Measurements from ENCODE around the gene SNAPC5. TPM values are rescaled to one million over a fixed set of nuclear protein-coding genes. Genes with fewer than 3 reads are reported as not detected.
"Not testable (repeated sequence)": the region's sequence is repeated elsewhere in the genome, so short reads cannot be mapped to it uniquely, and the experiment has no call there.

The SNAPC5 gene, protein sequence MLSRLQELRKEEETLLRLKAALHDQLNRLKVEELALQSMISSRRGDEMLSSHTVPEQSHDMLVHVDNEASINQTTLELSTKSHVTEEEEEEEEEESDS
- 24.3 TPM for polyA plus RNA-seq (2013, experiment 1 of 2; ENCODE audit: insufficient read length)
- polyA plus RNA-seq (2013, experiment 2 of 2; ENCODE audit: insufficient read length) = 21.3 TPM

DNA sequence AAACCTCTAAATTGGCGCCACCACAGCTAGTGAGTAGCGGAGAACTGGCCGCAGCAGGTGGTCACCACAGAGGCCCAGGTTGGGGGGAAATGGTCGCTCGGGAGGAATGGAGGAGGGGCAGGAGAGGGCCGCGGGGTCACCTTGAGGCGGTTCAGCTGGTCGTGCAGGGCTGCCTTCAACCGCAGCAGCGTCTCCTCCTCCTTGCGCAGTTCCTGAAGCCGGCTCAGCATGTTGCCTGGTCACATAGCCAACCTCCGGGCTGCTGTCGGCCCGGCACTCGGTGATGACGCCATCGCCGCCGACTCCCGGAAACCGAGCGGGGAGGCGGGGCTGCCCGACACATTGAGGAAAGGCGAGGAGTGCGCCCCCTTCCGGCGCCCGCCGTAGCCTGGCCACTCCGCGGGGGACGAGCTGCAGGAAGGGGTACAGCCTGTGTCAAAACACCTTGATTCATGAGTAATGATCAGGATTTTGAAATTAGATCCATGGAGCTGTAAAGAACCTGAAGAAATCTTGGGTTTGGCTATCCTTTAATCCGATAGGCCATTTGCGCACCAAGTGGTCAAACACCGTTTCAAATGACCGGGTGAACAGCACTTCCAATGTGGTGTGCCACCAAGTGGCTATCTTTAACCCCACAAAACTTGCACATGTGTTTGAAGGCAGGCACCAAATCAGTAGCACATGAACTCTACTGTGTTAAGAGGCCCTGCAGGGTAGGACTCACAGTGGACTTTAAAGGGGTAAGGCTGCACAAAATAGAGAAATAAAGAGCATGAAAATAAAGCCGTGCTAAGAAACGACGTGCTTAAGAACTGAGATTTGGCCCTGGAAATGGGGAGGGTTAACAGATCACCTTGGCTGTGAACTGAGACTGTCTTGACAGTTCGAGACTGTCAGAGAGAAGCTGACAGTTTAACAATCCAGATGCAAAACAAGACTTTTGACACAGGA is at the start of gene SNAPC5:
TSS of gene SNAPC5 (minus strand) at position 261 of the 954 bp plus-strand sequence. CDS start at position 230, 31 bp downstream.
- DNase-seq = peak; percentile 93

DNA sequence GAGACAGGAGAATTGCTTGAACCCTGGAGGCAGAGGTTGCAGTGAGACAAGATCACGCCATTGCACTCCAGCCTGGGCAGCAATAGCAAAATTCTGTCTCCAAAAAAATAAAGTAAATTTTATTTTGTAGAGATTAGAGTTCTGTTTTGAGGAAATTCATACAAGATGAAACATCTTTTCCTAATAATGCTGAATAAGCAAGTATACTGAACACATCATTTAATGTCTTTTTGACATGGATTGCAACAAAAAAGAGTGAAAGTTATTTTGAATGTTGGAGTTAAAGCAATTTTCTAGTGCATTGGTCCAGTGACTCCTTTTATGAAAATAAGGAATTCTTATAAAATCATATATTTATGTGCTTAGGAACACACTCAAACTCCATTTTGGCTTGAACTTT is 47.7 kb upstream of the SNAPC5 start:
- no peak for DNase-seq

DNA sequence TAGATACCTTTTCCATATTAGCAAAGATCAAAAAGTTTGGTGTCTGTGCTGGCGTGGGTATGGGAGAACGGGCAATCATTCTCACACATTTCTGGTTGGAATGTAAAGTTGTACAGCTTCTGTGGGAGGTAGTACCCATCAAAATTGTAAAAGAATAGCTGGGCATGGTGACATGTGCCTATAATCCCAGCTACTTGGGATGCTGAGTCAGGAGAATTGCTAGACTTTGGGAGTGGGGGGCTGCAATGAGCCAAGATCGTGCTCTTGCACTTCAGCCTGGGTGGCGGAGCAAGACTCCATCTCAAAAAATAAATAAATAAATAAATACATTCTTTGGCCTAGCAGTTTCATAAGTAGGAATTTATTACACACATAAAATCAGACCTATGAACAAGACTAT is 45.3 kb upstream of the SNAPC5 start:
- no peak for DNase-seq

DNA sequence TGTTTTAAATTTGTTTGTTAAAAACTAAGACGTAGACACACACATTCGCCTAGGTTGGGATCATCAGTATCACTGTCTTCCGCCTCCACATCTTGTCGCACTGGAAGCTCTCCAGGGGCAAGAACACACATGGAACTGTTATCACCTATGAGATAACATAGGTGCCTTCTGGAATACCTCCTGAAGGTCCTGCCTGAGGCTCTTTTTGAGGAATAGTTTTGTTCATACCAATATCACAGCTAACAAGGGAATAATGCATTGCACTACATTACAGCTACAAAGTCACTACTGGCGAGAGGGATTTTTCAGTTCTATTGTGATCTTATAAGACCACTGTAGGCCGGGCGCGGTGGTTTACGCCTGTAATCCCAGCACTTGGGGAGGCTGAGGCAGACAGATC is 37.5 kb upstream of the SNAPC5 start:
- no peak for DNase-seq

DNA sequence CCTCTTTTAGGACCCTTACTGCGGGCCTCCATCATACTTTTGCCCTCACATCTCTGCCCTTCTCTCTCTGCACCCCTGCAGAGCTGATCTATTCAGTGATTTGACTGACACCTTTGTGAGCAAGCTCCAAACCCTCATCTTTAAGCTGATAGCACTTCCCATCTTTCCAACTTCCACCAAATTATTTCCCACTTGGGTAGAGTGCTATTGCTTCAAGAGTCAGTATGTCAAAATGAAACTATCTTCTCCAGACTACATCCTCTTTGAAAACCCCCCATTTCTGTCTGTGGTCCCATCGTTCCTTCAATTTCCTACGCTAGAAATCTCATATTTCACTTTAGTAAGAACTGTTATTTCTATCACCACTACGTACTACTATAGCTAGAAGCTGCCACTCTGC is 27.3 kb upstream of the SNAPC5 start:
- no peak for DNase-seq

DNA sequence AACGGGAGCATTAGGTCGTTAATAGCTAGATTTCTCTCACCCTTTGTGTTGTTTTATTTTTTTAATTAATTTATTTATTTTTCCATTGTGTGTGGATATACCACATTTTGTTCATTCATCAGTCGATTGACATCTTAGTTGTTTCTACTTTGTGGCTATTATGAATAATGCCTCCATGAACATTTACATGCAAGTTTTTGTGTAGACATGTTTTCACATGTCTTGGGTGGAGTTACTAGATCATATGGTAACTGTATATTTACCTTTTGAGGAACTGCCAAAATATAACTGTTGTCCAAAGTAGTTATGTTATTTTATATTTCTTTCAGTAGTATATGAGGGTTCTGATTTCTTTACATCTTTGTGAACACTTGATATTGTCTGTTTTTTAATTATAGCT is 26.4 kb upstream of the SNAPC5 start:
- DNase-seq = no peak

DNA sequence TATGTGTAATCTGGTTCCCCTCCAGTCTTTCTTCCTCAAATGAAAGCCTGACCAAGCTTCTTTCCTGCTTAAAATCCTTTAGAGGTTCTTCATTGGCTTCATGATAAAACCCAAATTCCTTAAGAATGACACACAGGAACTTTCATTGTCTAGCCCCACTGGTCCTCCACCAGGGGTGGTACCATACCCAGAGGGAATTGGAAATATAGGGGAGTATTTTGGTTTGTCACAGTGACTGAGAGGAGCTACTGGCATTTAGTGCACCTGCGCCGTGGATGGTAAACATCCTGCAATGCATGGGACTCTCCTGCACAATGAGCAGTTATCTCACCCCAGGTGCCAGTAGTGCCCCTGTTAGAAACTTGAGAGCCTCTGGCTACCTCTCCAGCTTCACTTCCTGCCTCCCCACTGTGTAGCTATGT is 18.4 kb upstream of the SNAPC5 start:
- DNase-seq = no peak

DNA sequence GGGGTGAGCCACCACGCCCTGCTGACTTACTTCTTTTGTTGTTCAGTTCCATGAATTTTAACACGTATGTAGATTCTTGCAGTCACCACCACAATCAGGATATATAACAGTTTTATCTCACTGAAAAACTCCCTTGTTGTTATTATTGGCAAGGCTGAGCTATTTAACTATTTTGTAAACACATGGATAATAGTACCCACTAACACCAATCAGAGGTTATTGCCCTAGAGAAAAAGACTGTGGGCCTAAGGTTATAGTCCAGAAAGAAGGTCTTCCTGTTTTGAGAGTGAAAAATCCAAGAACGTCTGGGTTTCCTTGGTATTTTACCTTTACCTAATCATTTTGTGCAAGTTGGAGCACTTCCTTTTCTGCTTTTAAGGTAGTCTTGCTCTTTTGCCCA is 17.0 kb upstream of the SNAPC5 start:
- no peak for DNase-seq

DNA sequence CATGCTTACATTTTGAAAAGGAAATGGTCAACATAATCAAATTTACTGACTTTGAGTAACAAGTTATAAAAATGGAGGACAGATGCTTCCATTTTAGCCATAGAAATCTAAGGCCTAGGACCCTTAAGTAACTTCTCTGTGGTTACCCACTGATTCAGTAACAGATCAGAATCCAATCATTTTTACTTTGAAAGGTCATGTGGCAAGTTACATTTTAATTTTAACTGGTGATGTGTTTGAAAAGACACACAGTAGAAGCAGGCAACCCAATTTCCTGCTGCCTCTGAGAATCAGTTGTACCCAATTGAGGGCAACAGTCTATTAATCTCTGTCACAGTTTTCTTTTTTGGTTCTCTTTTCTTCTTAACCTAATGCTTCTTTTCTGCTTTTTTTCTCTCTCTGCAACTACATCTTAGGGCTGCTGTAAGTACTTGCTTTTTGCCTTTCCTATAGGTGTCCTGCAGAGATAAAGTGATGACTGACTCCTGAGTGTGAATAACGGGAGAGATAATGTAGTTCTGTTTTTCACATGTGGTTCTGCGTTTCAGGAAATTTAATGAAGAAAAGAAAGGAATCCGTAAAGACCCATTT is 10.8 kb upstream of the SNAPC5 start:
- no peak for DNase-seq

DNA sequence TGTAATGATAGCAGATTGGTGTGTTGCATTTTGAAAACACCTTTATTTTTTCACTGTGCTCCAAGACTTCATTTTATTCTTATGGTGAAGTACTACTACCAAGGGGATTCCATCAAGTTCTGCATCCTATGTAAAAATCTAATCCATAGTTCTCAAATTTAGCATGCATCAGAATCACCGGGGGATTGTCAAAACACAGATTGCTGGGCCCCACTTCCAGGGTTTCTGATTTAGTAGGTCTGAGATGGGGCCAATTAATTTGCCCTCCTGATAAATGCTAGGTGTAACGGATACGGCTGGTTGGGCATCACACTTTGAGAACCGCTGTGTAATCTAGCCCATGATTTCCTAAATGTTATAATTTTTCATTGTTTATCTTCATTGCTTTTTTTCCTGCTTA is 8.3 kb upstream of the SNAPC5 start:
- DNase-seq = no peak

DNA sequence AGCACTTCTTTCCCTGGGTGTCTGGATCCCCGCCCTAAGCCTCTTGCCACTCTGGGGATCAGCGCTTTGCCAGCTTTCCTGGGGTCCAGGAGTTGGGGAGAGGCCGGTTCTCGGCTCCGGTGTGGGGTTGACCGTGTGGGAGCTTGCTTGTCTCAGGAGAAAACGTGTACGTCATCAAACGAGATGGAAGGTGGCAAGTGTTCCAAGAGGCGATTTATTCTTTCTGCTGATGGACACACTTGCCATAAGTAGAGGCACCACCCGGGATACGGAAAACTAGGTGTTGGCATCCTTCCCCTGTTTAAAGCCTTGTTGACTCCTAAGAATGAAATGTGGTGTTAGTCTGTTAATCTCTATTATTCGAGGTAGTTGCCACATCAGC is 7.9 kb upstream of the SNAPC5 start:
- DNase-seq = no peak

DNA sequence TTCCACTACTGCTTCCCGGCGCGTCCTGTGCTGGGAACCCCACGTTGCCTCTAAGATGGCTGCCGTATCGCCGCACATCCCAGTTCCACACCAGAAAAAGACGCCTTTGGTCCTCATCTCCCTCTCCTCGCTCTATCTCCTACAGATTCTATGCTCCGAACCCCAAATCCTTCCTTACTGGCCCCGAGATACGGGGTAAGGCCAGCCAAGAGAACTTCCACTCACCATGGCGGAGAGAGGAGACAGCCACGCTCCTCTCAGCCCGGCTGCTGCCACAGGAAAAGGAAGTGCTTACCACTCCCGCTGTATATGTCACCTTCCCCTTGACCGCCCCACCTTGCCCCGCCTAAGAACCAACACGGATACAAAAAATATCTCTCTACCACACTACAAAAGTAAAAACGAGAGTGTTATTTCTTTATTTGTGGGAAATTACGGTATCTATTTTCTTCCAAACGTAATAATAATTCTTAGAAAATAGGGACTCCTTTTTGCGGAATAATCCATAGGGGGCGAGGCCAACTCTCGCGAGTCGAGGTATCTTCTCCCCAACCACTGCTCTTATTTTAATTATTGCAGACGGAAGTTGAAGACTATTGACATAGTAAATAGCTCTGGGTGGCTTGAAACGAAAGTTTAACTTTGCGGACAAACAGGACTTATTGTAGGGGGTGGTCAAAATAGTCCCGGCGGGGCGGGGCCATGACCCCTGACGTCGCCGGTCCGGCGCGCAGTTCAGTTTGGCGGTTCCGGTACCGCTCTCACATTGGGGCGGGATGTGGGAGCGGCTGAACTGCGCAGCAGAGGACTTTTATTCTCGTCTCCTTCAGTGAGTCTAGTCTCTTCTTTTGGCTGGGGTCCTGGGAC is 7.2 kb upstream of the SNAPC5 start, which contains the start of the genes RPL4 and ZWILCH:
TSS of gene RPL4 (minus strand) at position 293 of the 867 bp plus-strand sequence. CDS start at position 228, 65 bp downstream.
TSS of gene ZWILCH (plus strand) at position 764 of the 867 bp plus-strand sequence. CDS start at position 777, 13 bp downstream.
- DNase-seq = peak; percentile 88

DNA sequence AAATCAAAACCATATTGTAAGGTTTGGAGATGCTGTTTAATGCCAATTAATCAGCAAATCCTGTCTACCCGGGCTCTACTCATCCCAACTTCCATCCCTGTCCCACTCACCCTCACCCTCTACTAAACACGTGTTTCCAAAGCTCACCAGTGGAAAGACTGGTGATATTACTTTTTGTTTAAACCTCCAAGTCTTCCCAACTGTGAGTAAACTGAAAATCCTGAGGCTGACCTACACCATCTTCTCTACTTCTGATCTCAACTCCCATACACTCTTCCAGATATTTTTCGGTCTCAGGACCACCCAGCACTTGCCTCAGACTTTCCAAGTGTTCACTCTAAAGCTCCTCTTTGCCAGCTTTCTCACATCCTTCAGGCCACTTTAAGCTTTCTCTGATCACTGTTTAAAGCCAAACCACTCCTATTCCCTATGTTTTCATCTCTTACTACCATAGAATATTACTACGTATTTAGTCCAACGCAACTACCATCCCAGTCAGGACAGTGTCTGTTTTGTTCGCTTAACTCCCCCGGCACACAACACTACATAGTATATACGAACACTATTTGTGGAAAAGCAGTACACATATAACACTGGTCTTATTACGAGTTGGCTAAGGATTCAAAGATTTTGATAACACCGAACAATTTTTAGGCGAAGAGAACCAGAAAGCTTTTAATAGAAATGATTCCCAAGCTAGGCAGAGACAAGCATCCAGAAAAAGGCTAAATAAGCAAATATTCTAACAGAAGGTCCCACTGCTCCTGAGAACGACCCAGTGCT is 6.4 kb upstream of the SNAPC5 start:
- no peak for DNase-seq

DNA sequence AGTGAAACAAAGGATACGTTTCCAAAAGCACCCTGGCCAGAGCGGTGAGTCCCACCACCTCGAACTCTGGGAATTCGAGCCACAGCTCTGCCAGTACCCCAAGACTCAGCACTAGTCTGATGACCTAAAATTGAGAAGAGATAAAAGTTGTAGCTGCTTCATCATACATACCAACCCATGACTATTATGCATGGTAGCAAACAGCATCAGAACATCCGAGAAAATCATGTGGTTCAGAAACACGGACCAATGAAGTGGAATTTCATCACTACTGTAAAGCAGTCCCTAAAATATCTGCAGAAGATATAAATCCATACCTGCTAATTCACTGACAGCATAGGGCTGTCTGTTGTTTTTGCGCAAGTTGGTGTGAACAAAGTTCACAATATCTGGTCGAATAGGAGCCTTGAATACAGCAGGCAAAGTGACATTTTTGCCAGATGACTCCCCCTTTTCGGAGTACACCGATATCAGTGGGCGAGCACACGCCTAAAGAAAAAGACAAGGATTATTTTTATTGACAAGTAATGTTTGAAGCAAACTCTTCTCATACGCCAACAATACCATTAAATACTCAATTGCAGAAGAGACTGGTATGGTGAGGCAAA is 5.6 kb upstream of the SNAPC5 start:
- not testable (repeated sequence) for DNase-seq

DNA sequence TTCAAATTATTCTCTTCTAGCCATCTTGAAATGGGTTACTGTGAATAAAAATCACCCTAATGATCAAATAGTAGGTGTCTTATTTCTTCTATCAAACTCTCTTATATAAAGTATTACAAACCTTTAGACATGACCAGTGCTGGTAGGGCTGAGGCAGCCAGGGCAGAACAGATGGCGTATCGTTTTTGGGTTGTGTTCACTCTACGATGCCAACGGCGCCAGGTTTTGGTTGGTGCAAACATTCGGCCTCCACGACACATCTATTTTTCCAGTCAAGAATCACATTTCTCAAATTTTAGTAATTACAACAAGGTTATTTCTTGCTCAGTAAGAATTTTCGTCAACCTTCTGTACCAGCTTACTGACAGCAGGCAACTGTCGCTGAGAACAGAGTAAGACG is 4.9 kb upstream of the SNAPC5 start:
- no peak for DNase-seq

DNA sequence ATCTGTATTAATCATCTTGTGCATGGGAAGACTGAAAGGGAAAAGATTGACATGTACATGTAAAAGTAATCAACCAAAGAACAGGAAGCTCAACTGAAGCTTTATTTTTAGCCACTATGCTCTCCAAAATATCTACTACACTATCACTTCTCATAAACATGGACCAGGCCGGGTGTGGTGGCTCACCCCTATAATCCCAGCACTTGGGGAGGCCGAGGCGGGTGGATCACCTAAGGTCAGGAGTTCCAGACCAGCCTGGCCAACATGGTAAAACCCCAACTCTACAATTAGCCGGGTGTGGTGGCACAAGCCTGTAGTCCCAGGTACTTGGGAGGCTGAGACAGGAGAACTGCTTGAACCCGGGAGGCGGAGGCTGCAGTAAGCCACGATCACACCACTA is 2.8 kb upstream of the SNAPC5 start:
- DNase-seq = not testable (repeated sequence)

DNA sequence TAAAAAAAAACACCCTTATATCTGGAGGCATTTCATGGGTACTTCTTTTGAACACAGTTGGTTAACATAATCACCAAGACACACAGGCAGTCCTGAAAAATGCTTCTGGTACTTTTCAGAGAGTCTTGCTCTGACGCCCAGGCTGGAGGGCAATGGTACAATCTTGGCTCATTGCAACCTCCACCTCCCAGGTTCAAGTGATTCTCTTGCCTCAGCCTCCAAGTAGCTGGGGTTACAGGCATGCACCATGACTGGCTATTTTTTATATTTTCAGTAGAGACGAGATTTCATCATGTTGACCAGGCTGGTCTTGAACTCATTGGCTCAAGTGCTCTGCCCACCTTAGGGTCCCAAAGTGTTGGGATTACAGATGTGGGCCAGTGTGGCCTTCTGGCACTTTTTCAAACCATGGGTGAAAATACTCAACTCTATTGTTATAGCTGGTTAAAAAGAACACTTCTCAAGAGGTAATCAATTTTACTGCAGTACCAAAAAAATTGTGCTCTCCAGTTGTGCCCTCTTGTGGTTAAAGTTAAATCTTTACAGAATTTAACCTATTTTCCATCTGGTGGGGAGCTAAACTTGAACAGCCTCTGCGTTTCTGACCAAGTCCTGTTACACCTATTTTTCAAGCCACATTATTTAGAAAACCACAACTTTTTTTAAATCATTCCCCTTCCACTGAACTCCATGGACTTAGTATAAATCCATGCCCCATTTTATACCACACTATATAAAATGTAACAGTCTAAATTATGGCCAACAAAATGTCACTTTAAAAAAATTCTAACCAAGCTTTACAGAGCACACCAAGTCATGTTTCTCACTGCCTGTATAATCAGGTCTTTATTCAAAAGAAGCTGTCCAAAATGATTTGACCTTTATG is 1.2 kb upstream of the SNAPC5 start:
- peak; percentile 51 for DNase-seq

DNA sequence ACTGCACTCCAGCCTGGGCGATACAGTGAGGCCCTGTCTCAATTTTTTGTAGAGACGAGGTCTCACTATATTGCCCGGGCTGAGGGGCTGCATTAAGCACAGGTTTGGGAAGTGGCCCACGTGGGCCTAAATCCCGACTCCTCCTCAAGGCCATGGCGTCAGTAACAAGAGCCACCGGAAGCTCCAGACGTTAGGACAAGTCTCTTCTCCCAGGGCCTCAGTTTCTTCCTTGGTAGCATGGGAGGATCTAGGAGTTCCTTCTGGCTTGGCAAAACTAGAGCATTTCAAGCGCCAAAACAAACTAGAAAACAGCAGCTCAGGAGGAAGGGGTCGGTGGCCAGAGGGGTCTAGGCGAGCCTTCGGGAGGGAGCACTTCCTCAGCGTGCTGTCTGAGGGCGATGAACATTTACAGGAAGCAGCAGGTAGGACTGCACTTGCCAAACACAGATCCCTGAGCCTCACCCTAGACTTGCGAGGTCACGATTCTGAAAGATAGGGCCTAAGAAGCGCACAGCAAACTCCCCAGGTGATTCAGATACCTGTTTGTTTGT is 536 bp downstream of the SNAPC5 start:
- DNase-seq = no peak

DNA sequence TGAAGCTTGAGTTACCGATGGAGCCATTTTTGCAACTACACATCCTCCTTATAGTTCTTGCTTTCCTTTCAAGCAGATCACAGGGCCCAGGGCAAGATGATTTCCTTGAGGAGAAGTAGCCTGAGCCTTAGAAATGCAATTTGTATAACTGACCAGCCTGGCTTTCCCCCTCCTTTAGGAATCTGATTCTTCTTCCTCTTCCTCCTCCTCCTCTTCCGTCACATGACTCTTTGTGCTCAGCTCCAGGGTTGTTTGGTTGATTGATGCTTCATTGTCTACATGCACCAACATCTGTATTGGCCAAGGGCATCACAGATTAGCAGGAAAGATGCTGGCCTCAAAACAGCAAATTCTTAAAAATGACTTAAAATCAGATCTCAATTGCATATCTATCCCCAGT is 3.3 kb downstream of the SNAPC5 start:
- DNase-seq = no peak

DNA sequence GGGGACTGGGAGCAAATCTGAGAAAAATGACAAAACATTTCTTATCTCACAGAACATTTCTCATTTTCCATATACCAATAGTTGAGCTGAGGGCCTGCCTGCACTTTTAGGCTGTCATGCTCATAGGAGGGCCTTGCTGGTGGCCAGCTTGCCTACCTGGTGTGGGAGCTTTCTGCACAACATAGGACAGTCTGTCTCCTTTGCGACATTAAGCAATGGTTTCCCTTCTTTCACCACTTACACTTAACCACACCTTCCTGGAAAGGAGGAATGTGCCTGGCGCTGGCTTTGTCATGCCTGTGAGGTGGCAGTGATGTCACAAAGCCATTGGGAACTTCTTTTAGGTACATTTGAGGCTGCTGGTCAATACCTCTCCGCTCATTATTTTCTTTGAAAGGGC is 5.7 kb downstream of the SNAPC5 start:
- no peak for DNase-seq

Measured in fibroblast of skin of abdomen (primary cell).